Measurements from ENCODE around the gene TBC1D21.
A peak's percentile ranks its signal among the peaks of the same experiment; 100 is the strongest.

TBC1D21 gene

GRCh38 chr15:73912030-73912596 is 38.7 kb downstream of the TBC1D21 start:
- no peak for DNase-seq

GRCh38 chr15:73914145-73914544 is 40.8 kb downstream of the TBC1D21 start:
- no peak for DNase-seq

- DNase-seq = no peak
Observed at GRCh38 chr15:73915082-73915481, 41.7 kb downstream of the TBC1D21 start.

- DNase-seq = no peak
Observed at GRCh38 chr15:73918784-73919183, 45.4 kb downstream of the TBC1D21 start.

- no peak for DNase-seq
Observed at GRCh38 chr15:73919706-73920105, 46.3 kb downstream of the TBC1D21 start.

- no peak for DNase-seq
Observed at GRCh38 chr15:73921254-73921925, 48.0 kb downstream of the TBC1D21 start.

- DNase-seq = peak; percentile 67
Observed at GRCh38 chr15:73922186-73923151, 49.1 kb downstream of the TBC1D21 start.

- no peak for DNase-seq
Observed at GRCh38 chr15:73923156-73923487, 49.8 kb downstream of the TBC1D21 start.

GRCh38 chr15:73923488-73924164 is 50.3 kb downstream of the TBC1D21 start:
- DNase-seq = no peak

- DNase-seq = peak; percentile 35
Observed at GRCh38 chr15:73924171-73924921, 51.0 kb downstream of the TBC1D21 start.

- no peak for DNase-seq
Observed at GRCh38 chr15:73925848-73926218, 52.5 kb downstream of the TBC1D21 start.

GRCh38 chr15:73926219-73927002 is 53.0 kb downstream of the TBC1D21 start, which contains the start of gene LOXL1:
Gene LOXL1, plus strand, starts transcription at chr15:73926462. Its CDS starts 322 bp downstream, at chr15:73926784.
- no peak for DNase-seq

GRCh38 chr15:73927003-73927475 is 53.7 kb downstream of the TBC1D21 start:
- no peak for DNase-seq

GRCh38 chr15:73927476-73928240 is 54.3 kb downstream of the TBC1D21 start:
- DNase-seq = no peak

- no peak for DNase-seq
Observed at GRCh38 chr15:73928241-73928579, 54.8 kb downstream of the TBC1D21 start.

- DNase-seq = no peak
Observed at GRCh38 chr15:73928971-73929627, 55.7 kb downstream of the TBC1D21 start.

- no peak for DNase-seq
Observed at GRCh38 chr15:73930371-73930770, 57.0 kb downstream of the TBC1D21 start.

GRCh38 chr15:73930790-73931281 is 57.5 kb downstream of the TBC1D21 start:
- DNase-seq = no peak

- DNase-seq = no peak
Observed at GRCh38 chr15:73931441-73931840, 58.1 kb downstream of the TBC1D21 start.

All from NCI-H2107 (cell line).